ENCODE data around the gene FAM131A. TPM values are rescaled to one million over a fixed set of nuclear protein-coding genes. Genes with fewer than 3 reads are reported as not detected.

Gene FAM131A
- total RNA-seq, 1 experiment from 2014 or later, result 15.1 TPM

- Histone ChIP-seq H3K4me1 (ENCODE audit: insufficient read depth, low read length, poor library complexity, severe bottlenecking) (no peaks in the 10 kb centered on the region), H3K36me3 (ENCODE audit: insufficient read depth, low read length, poor library complexity, severe bottlenecking) (no peaks in the 10 kb centered on the region), H3K9me3 (ENCODE audit: low read depth, low read length, poor library complexity, severe bottlenecking) (no peaks in the 10 kb centered on the region), H3K4me3 (ENCODE audit: low read depth, low read length, poor library complexity, severe bottlenecking) (no peak overlapping the region), H3K27me3 (replicated peaks; ENCODE audit: insufficient read depth, low read depth, low read length, poor library complexity) (peaks cover 6% of the 10 kb centered on the region), H3K27ac (ENCODE audit: low read depth, low read length, poor library complexity, severe bottlenecking) (no peak overlapping the region)
- intact Hi-C loops (cut with micrococcal nuclease; ENCODE audit: unreplicated experiment), result no loop called here
- POLR2A ChIA-PET (ENCODE audit: low non-redundant PET), result no interaction called here
- TF ChIP-seq, protein P1, sequence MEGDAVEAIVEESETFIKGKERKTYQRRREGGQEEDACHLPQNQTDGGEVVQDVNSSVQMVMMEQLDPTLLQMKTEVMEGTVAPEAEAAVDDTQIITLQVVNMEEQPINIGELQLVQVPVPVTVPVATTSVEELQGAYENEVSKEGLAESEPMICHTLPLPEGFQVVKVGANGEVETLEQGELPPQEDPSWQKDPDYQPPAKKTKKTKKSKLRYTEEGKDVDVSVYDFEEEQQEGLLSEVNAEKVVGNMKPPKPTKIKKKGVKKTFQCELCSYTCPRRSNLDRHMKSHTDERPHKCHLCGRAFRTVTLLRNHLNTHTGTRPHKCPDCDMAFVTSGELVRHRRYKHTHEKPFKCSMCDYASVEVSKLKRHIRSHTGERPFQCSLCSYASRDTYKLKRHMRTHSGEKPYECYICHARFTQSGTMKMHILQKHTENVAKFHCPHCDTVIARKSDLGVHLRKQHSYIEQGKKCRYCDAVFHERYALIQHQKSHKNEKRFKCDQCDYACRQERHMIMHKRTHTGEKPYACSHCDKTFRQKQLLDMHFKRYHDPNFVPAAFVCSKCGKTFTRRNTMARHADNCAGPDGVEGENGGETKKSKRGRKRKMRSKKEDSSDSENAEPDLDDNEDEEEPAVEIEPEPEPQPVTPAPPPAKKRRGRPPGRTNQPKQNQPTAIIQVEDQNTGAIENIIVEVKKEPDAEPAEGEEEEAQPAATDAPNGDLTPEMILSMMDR (conservative IDR thresholded peaks at IDR 0.05; ENCODE audit: low read depth, low read length), result no peak
- TF ChIP-seq EZH2 (IDR thresholded peaks at IDR 0.05; ENCODE audit: borderline replicate concordance, low read depth, low read length, poor library complexity, severe bottlenecking), result no peak
- DNase-seq (ENCODE audit: low spot score), result no peak
- no TSS peak for BruUV-seq (replicated peaks)
- CTCF ChIA-PET, result no interaction called here
Measured at GRCh38 chr3:184395320-184395660, 57.9 kb downstream of the FAM131A start.

Other genes with a start within 250 kb of the FAM131A start
- gene HTR3E, start 240.5 kb upstream of the FAM131A start, total RNA-seq (2021), result not detected in 2 replicates
- gene EIF2B5, start 202.2 kb upstream of the FAM131A start, total RNA-seq (2021), result 57.8 and 64.2 TPM in 2 replicates
- 82.6 and 83.3 TPM in 2 replicates for gene DVL3, start 182.2 kb upstream of the FAM131A start, total RNA-seq (2021)
- 382 and 419 TPM in 2 replicates for gene AP2M1, start 162.7 kb upstream of the FAM131A start, total RNA-seq (2021)
- gene ABCF3, start 151.4 kb upstream of the FAM131A start, total RNA-seq (2021), result 65.1 and 65.2 TPM in 2 replicates
- gene VWA5B2, start 108.0 kb upstream of the FAM131A start, total RNA-seq (2021), result 0.13 TPM in 1 of 2 replicates, not detected in the other
- gene ALG3, start 88.6 kb upstream of the FAM131A start, total RNA-seq (2021), result 68.5 and 68.8 TPM in 2 replicates
- 7.0 and 7.8 TPM in 2 replicates for gene EEF1AKMT4, start 87.9 kb upstream of the FAM131A start, total RNA-seq (2021)
- gene CAMK2N2, start 76.0 kb upstream of the FAM131A start, total RNA-seq (2021), result 1.3 and 2.2 TPM in 2 replicates
- not detected in 2 replicates for gene ECE2, start 61.6 kb upstream of the FAM131A start, total RNA-seq (2021)
- gene PSMD2, start 38.4 kb upstream of the FAM131A start, total RNA-seq (2021), result 622 and 645 TPM in 2 replicates
- 475 and 559 TPM in 2 replicates for gene EIF4G1, start 23.0 kb upstream of the FAM131A start, total RNA-seq (2021)
- 11.2 and 14.8 TPM in 2 replicates for gene CLCN2, start 24.0 kb downstream of the FAM131A start, total RNA-seq (2021)
- gene POLR2H, start 24.1 kb downstream of the FAM131A start, total RNA-seq (2021), result 92.1 and 92.6 TPM in 2 replicates
- gene THPO, start 40.6 kb downstream of the FAM131A start, total RNA-seq (2021), result not detected in 2 replicates
- 0.06 and 0.57 TPM in 2 replicates for gene CHRD, start 42.5 kb downstream of the FAM131A start, total RNA-seq (2021)
- gene EPHB3, start 224.2 kb downstream of the FAM131A start, total RNA-seq (2021), result 15.6 and 19.4 TPM in 2 replicates